Caco-2 (cell line): ENCODE measurements around the gene CCM2. TPM values are rescaled to one million over a fixed set of nuclear protein-coding genes. Genes with fewer than 3 reads are reported as not detected.

Experiments
- BruUV-seq: library from RNA; stranded (reverse); fragments of 400-500 nt; replicated peaks from 2 replicates; lab custom pipeline; 2021; lab: Mats Ljungman, UMichigan
- CTCF ChIA-PET: fragments of 300-600 bp; sonication (Branson Sonifier 250); formaldehyde crosslinking; loops from one replicate; lab custom pipeline; 2022; ENCODE audit warnings: antibody characterized with exemption; lab: Charles Lee
- POLR2A ChIA-PET: fragments of 300-600 bp; sonication (Branson Sonifier 250); formaldehyde crosslinking; loops from one replicate; lab custom pipeline; 2022; ENCODE audit warnings: antibody characterized with exemption; lab: Charles Lee
- DNase-seq, 2 experiments: peaks; one replicate each; pipeline versions ENCODE4 v3.0.0 to v3.0.0-alpha.2; 2020 to 2022
- H3K27me3 ChIP-seq: replicated peaks from 2 replicates; pipeline ENCODE4 v1.6.0; 2011; ENCODE audit warnings: low read length; ENCODE audit not compliant: control insufficient read depth, insufficient read depth
- H3K36me3 ChIP-seq: 2 replicates; pipeline ENCODE4 v1.5.1; 2011; ENCODE audit warnings: low read length; ENCODE audit not compliant: control insufficient read depth, insufficient read depth
- H3K4me1 ChIP-seq: fragments of 250-450 bp; sonication (Bioruptor Pico); 2 replicates; pipeline ENCODE4 v1.5.1; 2020; ENCODE audit warnings: mild to moderate bottlenecking
- H3K4me3 ChIP-seq: 2 replicates; pipeline ENCODE4 v1.5.1; 2011; ENCODE audit warnings: low read depth, mild to moderate bottlenecking, control low read depth, low read length
- H3K9me3 ChIP-seq: fragments of 250-450 bp; sonication (Bioruptor Pico); 2 replicates; pipeline ENCODE4 v1.5.1; 2020; ENCODE audit warnings: mild to moderate bottlenecking, moderate library complexity
- H3K27ac Mint-ChIP-seq: one replicate; pipeline ENCODE4 v1.8.0; 2022; ENCODE audit warnings: mixed read lengths; ENCODE audit not compliant: unreplicated experiment
- H3K27me3 Mint-ChIP-seq: one replicate; pipeline ENCODE4 v1.8.0; 2022; ENCODE audit warnings: mixed read lengths; ENCODE audit not compliant: insufficient read depth, unreplicated experiment
- H3K36me3 Mint-ChIP-seq: one replicate; pipeline ENCODE4 v1.8.0; 2022; ENCODE audit warnings: mild to moderate bottlenecking, mixed read lengths; ENCODE audit not compliant: insufficient read depth, unreplicated experiment
- H3K4me1 Mint-ChIP-seq: one replicate; pipeline ENCODE4 v1.8.0; 2022; ENCODE audit warnings: low read depth, mixed read lengths; ENCODE audit not compliant: unreplicated experiment
- H3K4me3 Mint-ChIP-seq: one replicate; pipeline ENCODE4 v1.8.0; 2022; ENCODE audit warnings: mild to moderate bottlenecking, moderate library complexity, mixed read lengths; ENCODE audit not compliant: unreplicated experiment
- H3K9me3 Mint-ChIP-seq: one replicate; pipeline ENCODE4 v1.8.0; 2022; ENCODE audit warnings: mixed read lengths; ENCODE audit not compliant: unreplicated experiment
- intact Hi-C: fragments of 100-400 bp; cut with micrococcal nuclease; formaldehyde crosslinking; loops from one replicate; pipeline ENCODE4 v1.10.0; 2022; ENCODE audit not compliant: unreplicated experiment
- total RNA-seq: library from RNA; stranded (reverse); gene quantifications from 2 replicates; pipeline ENCODE4 v1.2.3, GENCODE V29; 2022
- TF ChIP-seq, protein P1 (sequence below), 2 experiments: fragments of 200-600 bp in 1 of 2; IDR thresholded peaks; 1 replicate in 1 of 2; 2 replicates in 1 of 2; pipeline versions ENCODE4 v1.5.1 to v1.8.0; 2011 to 2022; ENCODE audit warnings: antibody characterized with exemption in 1 of 2, control low read depth in 1 of 2, inconsistent platforms in 1 of 2, low read depth in 1 of 2, low read length in 1 of 2, mild to moderate bottlenecking in 1 of 2, moderate library complexity in 1 of 2; ENCODE audit not compliant: insufficient read depth in 1 of 2, severe bottlenecking in 1 of 2, unreplicated experiment in 1 of 2

The CCM2 gene
- total RNA-seq, 1 experiment from 2014 or later, result 28.2 TPM

DNA sequence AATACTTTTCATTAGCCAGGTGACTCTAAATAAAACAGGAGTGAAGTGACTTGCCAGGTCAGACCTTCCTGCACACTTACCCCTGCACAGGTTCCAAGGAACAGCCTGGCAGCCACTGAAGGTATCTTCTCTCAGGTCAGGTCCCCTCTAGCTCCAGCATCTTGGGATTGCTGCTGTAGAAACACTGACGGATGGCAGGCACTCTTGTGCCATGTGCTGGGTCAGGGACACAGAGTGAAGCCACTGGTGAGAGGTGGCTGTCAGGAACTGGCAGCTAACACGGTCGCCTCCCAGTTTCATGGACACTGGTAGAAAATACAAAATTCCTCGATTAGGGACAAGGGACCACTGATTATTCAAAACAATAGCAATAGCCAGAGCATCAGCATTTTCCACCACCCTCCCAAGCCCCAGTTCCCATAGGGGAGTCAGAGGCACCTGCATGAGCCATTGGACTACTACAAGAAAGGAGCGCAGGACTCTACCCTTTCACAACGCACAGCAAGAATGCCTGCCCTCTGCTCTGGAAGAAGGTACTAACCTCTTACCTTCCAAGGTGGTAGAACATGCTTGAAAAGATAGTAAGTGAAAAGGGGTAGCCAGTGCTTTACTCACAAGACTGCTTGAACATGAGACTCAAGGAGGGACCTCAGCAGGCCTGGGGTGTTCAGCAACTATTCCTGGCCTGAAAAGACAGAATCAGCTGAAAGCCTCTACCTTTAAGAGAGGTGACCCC is 16.1 kb upstream of the CCM2 start:
- no peak overlapping the region for H3K4me3 ChIP-seq

DNA sequence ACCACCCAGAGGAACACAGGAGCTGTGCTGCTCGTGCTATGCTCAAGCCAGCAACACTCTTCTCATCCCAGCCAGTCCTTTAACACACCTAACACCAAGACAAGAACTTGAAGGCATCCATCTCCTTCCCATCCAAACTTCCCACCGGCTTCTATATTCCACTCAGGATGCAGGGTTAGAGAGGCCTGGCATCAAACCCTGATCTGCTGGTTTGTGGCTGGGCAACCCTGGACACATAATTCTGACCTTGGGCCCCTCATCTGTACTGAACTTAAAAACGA is 15.6 kb upstream of the CCM2 start:
- H3K4me3 Mint-ChIP-seq, result peak overlapping the region; percentile 97
- H3K27me3 Mint-ChIP-seq, result no peaks in the 10 kb centered on the region
- H3K4me3 ChIP-seq, result no peak overlapping the region
- H3K4me1 ChIP-seq, result peaks cover 25% of the 10 kb centered on the region
- H3K9me3 Mint-ChIP-seq, result no peaks in the 10 kb centered on the region
- BruUV-seq, result no TSS peak
- H3K27ac Mint-ChIP-seq, result peak overlapping the region; percentile 100
- intact Hi-C loops, result loop anchor here (10.0 kb wide), 2 partner anchors 100 to 400 kb away; partner anchors contain the start of genes PURB and TMED4
- CTCF ChIA-PET, result no interaction called here
- no peak for DNase-seq
- POLR2A ChIA-PET, result interaction anchor here (3.8 kb wide), 1 partner anchor 15 kb away, joined by 73 read pairs; the partner anchor contains the start of gene CCM2
- H3K36me3 Mint-ChIP-seq, result peaks cover 68% of the 10 kb centered on the region
- H3K36me3 ChIP-seq, result peaks cover 10% of the 10 kb centered on the region
- H3K4me1 Mint-ChIP-seq, result peaks cover 24% of the 10 kb centered on the region
- TF ChIP-seq, protein P1, sequence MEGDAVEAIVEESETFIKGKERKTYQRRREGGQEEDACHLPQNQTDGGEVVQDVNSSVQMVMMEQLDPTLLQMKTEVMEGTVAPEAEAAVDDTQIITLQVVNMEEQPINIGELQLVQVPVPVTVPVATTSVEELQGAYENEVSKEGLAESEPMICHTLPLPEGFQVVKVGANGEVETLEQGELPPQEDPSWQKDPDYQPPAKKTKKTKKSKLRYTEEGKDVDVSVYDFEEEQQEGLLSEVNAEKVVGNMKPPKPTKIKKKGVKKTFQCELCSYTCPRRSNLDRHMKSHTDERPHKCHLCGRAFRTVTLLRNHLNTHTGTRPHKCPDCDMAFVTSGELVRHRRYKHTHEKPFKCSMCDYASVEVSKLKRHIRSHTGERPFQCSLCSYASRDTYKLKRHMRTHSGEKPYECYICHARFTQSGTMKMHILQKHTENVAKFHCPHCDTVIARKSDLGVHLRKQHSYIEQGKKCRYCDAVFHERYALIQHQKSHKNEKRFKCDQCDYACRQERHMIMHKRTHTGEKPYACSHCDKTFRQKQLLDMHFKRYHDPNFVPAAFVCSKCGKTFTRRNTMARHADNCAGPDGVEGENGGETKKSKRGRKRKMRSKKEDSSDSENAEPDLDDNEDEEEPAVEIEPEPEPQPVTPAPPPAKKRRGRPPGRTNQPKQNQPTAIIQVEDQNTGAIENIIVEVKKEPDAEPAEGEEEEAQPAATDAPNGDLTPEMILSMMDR (IDR thresholded peaks at IDR 0.05; ENCODE audit: insufficient read depth in 1 of 2, low read depth in 1 of 2, low read length in 1 of 2, severe bottlenecking in 1 of 2, unreplicated experiment in 1 of 2), result no peak
- no peaks in the 10 kb centered on the region for H3K27me3 ChIP-seq
- H3K9me3 ChIP-seq, result no peaks in the 10 kb centered on the region

More for the DNA sequence above, 16.1 kb upstream of the CCM2 start:
- intact Hi-C loops, result loop anchor here (10.0 kb wide), 2 partner anchors 99 to 399 kb away; partner anchors contain the start of genes PURB and TMED4
- Mint-ChIP-seq H3K9me3 (no peaks in the 10 kb centered on the region), H3K27me3 (no peaks in the 10 kb centered on the region), H3K4me1 (peaks cover 24% of the 10 kb centered on the region), H3K27ac (peak overlapping the region; percentile 100), H3K36me3 (peaks cover 73% of the 10 kb centered on the region), H3K4me3 (peak overlapping the region; percentile 97)
- H3K27me3 ChIP-seq, result no peaks in the 10 kb centered on the region
- H3K9me3 ChIP-seq, result no peaks in the 10 kb centered on the region
- no TSS peak for BruUV-seq
- peaks cover 25% of the 10 kb centered on the region for H3K4me1 ChIP-seq
- DNase-seq, result no peak
- POLR2A ChIA-PET, result interaction anchor here (1.6 to 3.8 kb wide), 2 partner anchors 10 to 16 kb away, joined by 5 to 73 read pairs; partner anchors contain the start of gene CCM2
- CTCF ChIA-PET, result interaction anchor here (1.1 kb wide), 1 partner anchor 18 kb away, joined by 5 read pairs; no protein-coding TSS in a partner anchor
- TF ChIP-seq, protein P1 (IDR thresholded peaks at IDR 0.05; ENCODE audit: insufficient read depth in 1 of 2, low read depth in 1 of 2, low read length in 1 of 2, severe bottlenecking in 1 of 2, unreplicated experiment in 1 of 2), result no peak
- peaks cover 10% of the 10 kb centered on the region for H3K36me3 ChIP-seq

DNA sequence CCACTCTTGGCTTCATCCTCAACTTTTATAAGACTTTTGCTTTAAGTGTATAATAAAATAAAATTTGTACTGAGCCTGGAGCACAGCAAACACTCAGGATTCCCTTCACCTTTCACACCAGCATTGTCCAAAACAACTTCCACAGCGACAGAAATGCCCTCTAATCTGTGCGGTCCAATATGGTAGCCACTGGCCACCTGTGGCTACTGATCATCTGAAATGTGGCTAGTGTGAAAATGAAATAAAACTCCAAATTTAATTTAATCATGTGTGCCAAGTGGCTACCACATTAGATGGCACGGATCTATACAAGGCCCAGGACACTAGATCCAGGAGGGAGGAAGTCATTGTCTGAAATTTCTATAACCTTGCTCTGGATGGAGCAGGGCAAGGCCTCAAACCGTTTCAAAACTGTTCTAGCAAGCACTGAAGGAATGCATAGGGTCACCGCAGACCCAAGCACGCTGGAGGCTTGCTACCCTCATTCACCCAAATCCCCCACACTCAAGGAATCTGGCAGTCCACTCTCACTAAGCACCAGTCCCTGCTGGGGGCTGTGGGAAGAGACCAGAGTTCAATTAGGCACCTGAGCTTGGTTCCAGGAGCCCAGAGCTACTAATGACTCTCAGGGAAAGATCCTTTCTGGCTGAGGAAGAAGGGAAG is 14.8 kb upstream of the CCM2 start:
- Histone ChIP-seq H3K9me3 (no peaks in the 10 kb centered on the region), H3K36me3 (peaks cover 10% of the 10 kb centered on the region), H3K27me3 (no peaks in the 10 kb centered on the region), H3K4me1 (peaks cover 18% of the 10 kb centered on the region), H3K4me3 (peak overlapping the region; percentile 80)
- TF ChIP-seq, protein P1 (IDR thresholded peaks at IDR 0.05; ENCODE audit: insufficient read depth in 1 of 2, low read depth in 1 of 2, low read length in 1 of 2, severe bottlenecking in 1 of 2, unreplicated experiment in 1 of 2), result no peak
- Mint-ChIP-seq H3K4me3 (peak overlapping the region; percentile 97), H3K27me3 (no peaks in the 10 kb centered on the region), H3K4me1 (peaks cover 18% of the 10 kb centered on the region), H3K36me3 (peaks cover 63% of the 10 kb centered on the region), H3K27ac (peak overlapping the region; percentile 100), H3K9me3 (no peaks in the 10 kb centered on the region)
- intact Hi-C loops, result loop anchor here (5.0 to 10.0 kb wide), 4 partner anchors 100 to 400 kb away; partner anchors contain the start of genes PPIA, PURB, TBRG4 and TMED4
- no peak for DNase-seq
- ChIA-PET POLR2A (interaction anchor here (0.5 to 3.8 kb wide), 6 partner anchors 12 to 351 kb away, joined by 3 to 73 read pairs (median 4); partner anchors contain the start of genes CCM2, PURB and TBRG4), CTCF (interaction anchor here (0.6 to 3.1 kb wide), 2 partner anchors 15 to 621 kb away, joined by 4 to 14 read pairs; partner anchors contain the start of gene CCM2)
- TSS peak; percentile 64 for BruUV-seq
